A549 (cell line): ENCODE results near the gene ANK2. TPM values are rescaled to one million over a fixed set of nuclear protein-coding genes. Genes with fewer than 3 reads are reported as not detected.

ENCODE experiments used
- ATAC-seq, 2 experiments: fragments of 200-7000 bp in 1 of 2; fragments of >200 bp in 1 of 2; cut with Nextera tagmentation in 1 of 2; cut with Tn5 transposase in 1 of 2; 3 replicates each; pipeline versions ENCODE4 v1.8.0 to v1.9.1; 2018 to 2020; ENCODE audit warnings: mild to moderate bottlenecking in 1 of 2, moderate library complexity in 1 of 2
- CTCF ChIA-PET: fragments of 300-600 bp; sonication (Branson Sonifier 250); formaldehyde crosslinking; extraction: SDS; loops from one replicate; lab custom pipeline; 2021; ENCODE audit warnings: antibody characterized with exemption, inconsistent platforms; lab: Yijun Ruan, JAX
- POLR2A ChIA-PET: fragments of 350-600 bp; formaldehyde crosslinking; extraction: SDS; loops from one replicate; lab custom pipeline; 2021; ENCODE audit warnings: antibody characterized with exemption, inconsistent platforms; lab: Yijun Ruan, JAX
- DNase-seq, 2 experiments: peaks; one replicate each; pipeline versions ENCODE4 v3.0.0 to v3.0.0-alpha.2; 2011 to 2016; ENCODE audit warnings: low read depth in 1 of 2, low spot score in 1 of 2
- FAIRE-seq: peaks from 2 replicates; lab custom pipeline; 2011; peaks lifted over from hg19 to GRCh38; lab: Jason Lieb, UNC
- H3K27ac ChIP-seq, 2 experiments: fragments of >200 bp; sonication (Bioruptor Twin); formaldehyde crosslinking; 3 replicates each; pipeline ENCODE4 v1.5.1; 2016 to 2017
- H3K4me1 ChIP-seq: fragments of >200 bp; sonication (Bioruptor Twin); formaldehyde crosslinking; 3 replicates; pipeline ENCODE4 v1.6.1; 2016
- H3K4me2 ChIP-seq: fragments of >200 bp; sonication (Bioruptor Twin); formaldehyde crosslinking; 3 replicates; pipeline ENCODE4 v1.6.1; 2016
- H3K4me3 ChIP-seq: fragments of >200 bp; sonication (Bioruptor Twin); formaldehyde crosslinking; 3 replicates; pipeline ENCODE4 v1.5.1; 2016
- H3K9me3 ChIP-seq: fragments of >200 bp; sonication (Bioruptor Twin); formaldehyde crosslinking; 3 replicates; pipeline ENCODE4 v1.6.1; 2016
- BHLHE40 ChIP-seq: IDR thresholded peaks from 2 replicates; pipeline ENCODE4 v1.6.1; 2012; ENCODE audit warnings: low read depth, low read length, inconsistent platforms
- CHD2 ChIP-seq: fragments of 150-350 bp; IDR thresholded peaks from 2 replicates; pipeline ENCODE4 v1.6.1; 2014; ENCODE audit warnings: low read length; ENCODE audit not compliant: partially characterized antibody
- CHD4 ChIP-seq: fragments of 200-600 bp; sonication (generic); IDR thresholded peaks from 2 replicates; pipeline ENCODE4 v1.6.1; 2016; ENCODE audit warnings: antibody characterized with exemption, mild to moderate bottlenecking, borderline replicate concordance
- CTCF ChIP-seq: fragments of >200 bp; sonication (Bioruptor Twin); formaldehyde crosslinking; IDR thresholded peaks from 3 replicates; pipeline ENCODE4 v1.5.1; 2016
- EHF ChIP-seq: fragments of 250-450 bp; sonication (Bioruptor Pico); IDR thresholded peaks from 2 replicates; pipeline ENCODE4 v1.5.0; 2020; ENCODE audit warnings: mild to moderate bottlenecking
- EP300 ChIP-seq, 2 experiments: fragments of >200 bp; sonication (Bioruptor Twin); formaldehyde crosslinking; IDR thresholded peaks; 2 replicates in 1 of 2; 3 replicates in 1 of 2; pipeline ENCODE4 v1.6.1; 2016 to 2017
- FOSB ChIP-seq: fragments of 250-450 bp; sonication (Bioruptor Pico); IDR thresholded peaks from 2 replicates; pipeline ENCODE4 v1.5.0; 2020; ENCODE audit warnings: mild to moderate bottlenecking, moderate library complexity
- FOXS1 ChIP-seq: fragments of 250-450 bp; sonication (Bioruptor Pico); IDR thresholded peaks from 2 replicates; pipeline ENCODE4 v1.5.0; 2020; ENCODE audit warnings: mild to moderate bottlenecking, moderate library complexity
- GATA3 ChIP-seq: IDR thresholded peaks from 2 replicates; pipeline ENCODE4 v1.6.1; 2012; ENCODE audit warnings: borderline replicate concordance
- HDAC2 ChIP-seq: fragments of 200-600 bp; sonication (generic); IDR thresholded peaks from 2 replicates; pipeline ENCODE4 v1.6.1; 2016
- HES2 ChIP-seq: fragments of >200 bp; sonication (Bioruptor Twin); formaldehyde crosslinking; IDR thresholded peaks from 2 replicates; pipeline ENCODE4 v1.6.1; 2016
- HOXA7 ChIP-seq: fragments of 250-450 bp; sonication (Bioruptor Pico); IDR thresholded peaks from 2 replicates; pipeline ENCODE4 v1.5.0; 2020; ENCODE audit warnings: mild to moderate bottlenecking, moderate library complexity
- HOXB5 ChIP-seq: fragments of 250-450 bp; sonication (Bioruptor Pico); IDR thresholded peaks from 2 replicates; pipeline ENCODE4 v1.5.0; 2020; ENCODE audit warnings: mild to moderate bottlenecking, moderate library complexity
- JUNB ChIP-seq: fragments of >200 bp; sonication (Bioruptor Twin); formaldehyde crosslinking; IDR thresholded peaks from 2 replicates; pipeline ENCODE4 v1.6.1; 2016
- MAFK ChIP-seq: fragments of 450-650 bp; IDR thresholded peaks from 2 replicates; pipeline ENCODE4 v1.6.1; 2014; ENCODE audit not compliant: partially characterized antibody
- NFE2L2 ChIP-seq: fragments of 150-350 bp; conservative IDR thresholded peaks from 2 replicates; pipeline ENCODE4 v1.6.1; 2014; ENCODE audit warnings: low read length
- NPAS2 ChIP-seq: fragments of 250-450 bp; sonication (Bioruptor Pico); IDR thresholded peaks from 2 replicates; pipeline ENCODE4 v1.8.0; 2022; ENCODE audit warnings: mild to moderate bottlenecking, moderate library complexity, borderline replicate concordance
- NR3C1 ChIP-seq: fragments of >200 bp; sonication (Bioruptor Twin); formaldehyde crosslinking; IDR thresholded peaks from 3 replicates; pipeline ENCODE4 v1.6.1; 2017
- RAD21 ChIP-seq, 2 experiments: fragments of >200 bp in 1 of 2; sonication (Bioruptor Twin) in 1 of 2; formaldehyde crosslinking in 1 of 2; IDR thresholded peaks in 1 of 2; conservative IDR thresholded peaks in 1 of 2; 2 replicates in 1 of 2; 3 replicates in 1 of 2; pipeline ENCODE4 v1.6.1; 2012 to 2018; ENCODE audit warnings: inconsistent platforms in 1 of 2
- RARB ChIP-seq: fragments of 250-450 bp; sonication (Bioruptor Pico); IDR thresholded peaks from 2 replicates; pipeline ENCODE4 v1.8.0; 2021; ENCODE audit warnings: mild to moderate bottlenecking, moderate library complexity
- RCOR1 ChIP-seq: fragments of 150-350 bp; IDR thresholded peaks from 2 replicates; pipeline ENCODE4 v1.6.1; 2014; ENCODE audit warnings: antibody characterized with exemption, low read length, low read depth
- RNF2 ChIP-seq: fragments of 200-600 bp; sonication (generic); IDR thresholded peaks from 2 replicates; pipeline ENCODE4 v1.6.1; 2016; ENCODE audit warnings: low read depth, mild to moderate bottlenecking, antibody characterized with exemption, moderate library complexity, borderline replicate concordance
- ZNF302 ChIP-seq: fragments of 250-450 bp; sonication (Bioruptor Pico); IDR thresholded peaks from 2 replicates; pipeline ENCODE4 v1.9.0; 2021; ENCODE audit warnings: inconsistent platforms, mild to moderate bottlenecking, moderate library complexity
- ZSCAN20 ChIP-seq: fragments of 250-450 bp; sonication (Bioruptor Pico); IDR thresholded peaks from 2 replicates; pipeline ENCODE4 v1.8.0; 2022; ENCODE audit warnings: mild to moderate bottlenecking, moderate library complexity
- WGBS: methylation state at CpG from one replicate; pipeline ENCODE4 v1.1.6; 2017; ENCODE audit errors: missing lambda C conversion rate; 5-methylcytosine and 5-hydroxymethylcytosine counted together
- polyA plus RNA-seq, 4 experiments: library from polyadenylated mRNA; depleted of rRNA in 3 of 4; stranded (reverse); fragments of >200 nt; fragmentation: RNase III in 1 of 4; extraction: RNeasy Plus Mini Kit Qiagen cat#74134 plus additional on column Dnase treatment in 1 of 4; gene quantifications; 2 replicates in 3 of 4; 3 replicates in 1 of 4; pipeline ENCODE4 v1.2.3, GENCODE V29; 2011 to 2017

ANK2 gene
- polyA plus RNA-seq, 2 of the 4 experiments (the other 2 are of a cell fraction) = 1.4 to 3.1 TPM

- DNase-seq = no peak
- FAIRE-seq = no peak
- Histone ChIP-seq H3K4me2 (no peak overlapping the region), H3K27ac (no peak overlapping the region), H3K9me3 (no peaks in the 10 kb centered on the region), H3K4me3 (no peak overlapping the region)
- no peak for ATAC-seq
- POLR2A ChIA-PET = no interaction called here
- CTCF ChIA-PET = interaction anchor here (0.7 kb wide), 1 partner anchor 256 kb away, joined by 3 read pairs; no protein-coding TSS in a partner anchor
- TF ChIP-seq RNF2 = no peak
- TF ChIP-seq RCOR1 = no peak
- no peak for TF ChIP-seq NFE2L2
- no peak for TF ChIP-seq FOSB (CRISPR knock-in tag)
- no peak for TF ChIP-seq ZNF302
- TF ChIP-seq JUNB = no peak
- TF ChIP-seq NR3C1 = no peak
- no peak for TF ChIP-seq MAFK
- TF ChIP-seq CTCF = no peak
- no peak for TF ChIP-seq FOXS1
- TF ChIP-seq HDAC2 = no peak
- TF ChIP-seq CHD2 = no peak
- no peak for TF ChIP-seq GATA3
- no peak for TF ChIP-seq BHLHE40
- no peak for TF ChIP-seq RAD21 (conservative IDR thresholded peaks at IDR 0.05 in 1 of 2, IDR thresholded peaks at IDR 0.05 in 1 of 2)
- TF ChIP-seq EHF (CRISPR knock-in tag) = no peak
- no peak for TF ChIP-seq RARB (CRISPR knock-in tag)
- TF ChIP-seq, all 56 proteins: peak for 0
- WGBS = 68% methylated on average over 2 of the region's 2 CpGs
- no peaks in the 10 kb centered on the region for H3K4me1 ChIP-seq
These were observed 173.0 kb downstream of the ANK2 start for GRCh38 chr4:113222471-113222870.

- WGBS = 24% methylated on average over 2 of the region's 2 CpGs
- no peak for TF ChIP-seq ZSCAN20 (CRISPR knock-in tag)
- no peak for FAIRE-seq
- CTCF ChIA-PET = no interaction called here
- Histone ChIP-seq H3K4me3 (no peak overlapping the region), H3K9me3 (no peaks in the 10 kb centered on the region), H3K4me1 (no peaks in the 10 kb centered on the region), H3K27ac (no peak overlapping the region), H3K4me2 (no peak overlapping the region)
- ATAC-seq = no peak
- POLR2A ChIA-PET = no interaction called here
- no peak for DNase-seq
These were observed 173.5 kb downstream of the ANK2 start for GRCh38 chr4:113223001-113223400.

- DNase-seq (no peak), FAIRE-seq (no peak), ATAC-seq (no peak)
- WGBS = 12% methylated on average over 2 of the region's 2 CpGs
- no peak overlapping the region for H3K4me2 ChIP-seq
- TF ChIP-seq HOXA7 (CRISPR knock-in tag) (no peak), JUNB (no peak), NPAS2 (CRISPR knock-in tag) (no peak), HOXB5 (CRISPR knock-in tag) (no peak), FOSB (CRISPR knock-in tag) (no peak), CHD2 (no peak), EP300 (IDR thresholded peaks at IDR 0.05) (no peak), HES2 (no peak), CHD4 (no peak), RCOR1 (no peak)
- POLR2A ChIA-PET = no interaction called here
- no peaks in the 10 kb centered on the region for H3K9me3 ChIP-seq
- H3K4me3 ChIP-seq = no peak overlapping the region
- no peaks in the 10 kb centered on the region for H3K4me1 ChIP-seq
- CTCF ChIA-PET = no interaction called here
- H3K27ac ChIP-seq = no peak overlapping the region
These were observed 182.7 kb downstream of the ANK2 start for GRCh38 chr4:113232194-113232593.
